Measurements from ENCODE around the gene SPTBN1.

SPTBN1 gene

DNA sequence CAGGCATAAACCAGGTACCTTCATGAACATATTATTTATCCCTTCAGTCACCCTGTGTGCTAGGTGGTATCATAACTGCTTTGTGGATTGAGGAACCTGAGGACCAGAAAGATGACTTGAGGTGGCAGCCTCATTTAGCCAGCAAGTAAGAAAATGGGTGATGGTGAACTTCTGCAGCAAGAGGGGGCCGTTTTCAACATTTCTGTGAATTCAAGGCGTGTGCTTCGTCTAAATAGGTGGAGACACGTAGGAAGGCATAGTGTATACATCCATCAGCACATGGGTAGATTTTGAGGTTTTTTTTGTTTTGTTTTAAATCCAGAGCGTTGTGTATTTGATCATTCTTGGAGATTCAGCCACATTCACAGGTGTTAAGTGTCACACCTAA is 118.7 kb downstream of the SPTBN1 start:
- no peak for DNase-seq (ENCODE audit: low spot score)

DNA sequence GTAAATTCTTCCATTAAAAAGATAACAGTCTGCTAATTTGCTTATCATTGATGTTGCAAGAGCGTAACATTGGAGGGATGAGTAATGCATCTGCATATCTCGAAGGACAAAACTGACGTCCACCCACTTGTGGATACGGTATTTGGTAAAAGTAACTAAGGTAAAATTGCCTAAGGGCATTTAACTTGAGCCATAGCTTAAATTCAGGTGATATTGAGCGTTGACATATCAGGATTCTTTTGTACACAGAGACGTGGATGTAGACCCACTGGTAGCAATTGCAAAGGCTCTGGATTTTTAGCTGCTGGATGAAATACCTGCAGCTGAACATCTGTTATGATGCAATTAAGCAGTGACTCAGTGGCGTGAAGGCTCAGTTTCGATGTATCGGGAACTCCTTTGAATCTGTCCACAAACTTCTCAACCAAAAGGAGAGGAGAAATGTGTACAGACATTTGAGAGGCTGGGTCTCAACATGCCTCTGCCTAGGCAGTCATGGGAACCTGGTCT is 119.3 kb downstream of the SPTBN1 start:
- DNase-seq (ENCODE audit: low spot score) = no peak

DNA sequence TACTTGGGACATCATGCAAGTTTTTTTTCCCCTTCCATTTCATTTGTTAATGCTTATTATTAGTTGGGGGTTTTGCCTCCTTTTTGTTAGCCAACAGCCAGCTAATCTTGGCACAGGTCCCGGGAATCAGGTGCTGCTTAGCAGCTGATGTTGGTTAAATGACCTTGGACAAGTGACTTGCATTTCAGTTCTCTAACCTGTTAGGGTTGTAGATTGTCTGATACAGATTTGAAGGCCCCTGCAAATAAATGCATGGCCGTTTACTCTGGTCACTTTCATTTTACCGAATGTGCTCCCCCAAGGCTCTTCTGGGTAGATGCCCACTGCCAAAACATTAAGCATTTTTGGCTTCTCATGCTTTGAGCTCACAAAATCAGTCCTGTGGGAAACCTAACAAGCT is 120.9 kb downstream of the SPTBN1 start:
- peak; percentile 49 for DNase-seq (ENCODE audit: low spot score)

DNA sequence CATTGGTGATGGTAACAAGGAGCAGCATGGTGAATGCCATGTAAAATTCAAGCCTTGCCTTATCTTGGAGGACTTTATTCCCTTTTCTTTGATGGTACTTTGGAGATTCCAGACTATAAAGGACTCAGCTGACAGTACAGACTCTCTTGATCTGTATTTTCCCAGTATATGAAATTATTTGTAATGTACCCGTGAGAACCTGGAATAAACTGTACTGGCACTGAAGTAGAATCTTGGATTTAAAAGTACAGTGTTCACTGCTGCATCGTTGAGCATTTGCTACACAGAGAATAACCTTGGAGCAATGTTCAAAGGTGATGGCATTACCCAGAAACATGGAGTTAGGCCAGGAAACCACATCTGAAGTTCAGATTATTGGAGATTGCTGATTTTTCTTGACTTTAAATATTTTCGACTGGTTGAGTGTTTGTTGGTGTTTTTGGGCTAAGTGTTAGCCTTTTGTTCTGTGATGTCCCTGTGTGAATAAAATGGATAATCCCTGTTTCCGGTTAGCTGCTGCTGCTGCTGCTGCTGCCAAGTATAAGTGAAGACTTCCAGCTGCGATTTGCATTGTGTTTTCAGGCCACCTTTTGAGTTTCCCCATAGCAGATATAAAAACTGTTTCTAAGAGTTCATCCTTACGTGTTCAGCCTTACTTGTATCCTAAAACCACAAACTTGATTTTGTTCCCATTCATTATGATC is 122.0 kb downstream of the SPTBN1 start:
- no peak for DNase-seq (ENCODE audit: low spot score)

DNA sequence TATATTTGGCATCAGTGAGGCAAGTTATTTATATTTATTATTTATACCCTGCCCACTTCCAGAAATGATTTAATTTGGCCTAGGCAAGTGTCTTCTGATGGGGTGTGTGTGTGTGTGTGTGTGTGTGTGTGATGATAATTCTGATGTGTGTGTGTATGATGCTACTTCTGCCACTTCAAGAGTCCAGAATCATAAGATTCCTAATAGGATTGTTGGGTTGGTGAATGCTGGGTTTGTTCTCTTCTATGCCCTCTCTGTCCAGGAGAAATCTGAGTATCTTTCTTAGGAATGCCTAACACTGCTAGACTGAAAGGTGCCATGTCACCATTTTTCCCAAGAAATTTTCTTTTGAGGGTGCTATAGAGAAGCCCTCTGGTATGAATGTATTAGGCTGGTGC is 122.5 kb downstream of the SPTBN1 start:
- DNase-seq (ENCODE audit: low spot score) = no peak

DNA sequence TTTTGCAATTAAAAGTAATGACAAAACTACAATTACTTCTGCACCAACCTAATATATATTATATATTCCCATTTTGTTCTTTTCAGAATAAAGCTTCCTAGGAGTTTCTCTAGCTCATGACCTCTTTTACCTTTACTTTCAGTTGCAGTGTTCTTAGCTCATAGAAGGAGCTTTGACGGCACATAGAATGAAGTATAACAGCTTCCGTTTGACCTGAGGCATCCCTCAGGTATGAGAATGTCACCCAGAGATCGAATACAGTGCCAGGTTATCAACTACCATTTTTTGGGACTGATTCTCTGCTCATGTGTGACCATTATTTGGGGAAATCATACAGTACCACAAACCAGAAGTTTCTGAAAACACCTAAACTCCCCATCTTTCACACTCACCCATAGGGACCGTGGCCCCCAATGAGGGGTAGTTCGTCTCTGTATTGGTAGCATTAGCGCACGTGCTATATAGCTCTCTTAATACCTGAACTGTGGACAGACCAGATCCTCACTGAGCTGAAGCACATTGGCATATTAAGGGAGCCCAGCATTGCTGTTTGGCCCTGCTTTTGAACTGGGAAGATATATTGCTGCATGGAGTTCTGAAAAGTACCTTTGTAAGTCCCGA is 123.0 kb downstream of the SPTBN1 start:
- DNase-seq (ENCODE audit: low spot score) = no peak

DNA sequence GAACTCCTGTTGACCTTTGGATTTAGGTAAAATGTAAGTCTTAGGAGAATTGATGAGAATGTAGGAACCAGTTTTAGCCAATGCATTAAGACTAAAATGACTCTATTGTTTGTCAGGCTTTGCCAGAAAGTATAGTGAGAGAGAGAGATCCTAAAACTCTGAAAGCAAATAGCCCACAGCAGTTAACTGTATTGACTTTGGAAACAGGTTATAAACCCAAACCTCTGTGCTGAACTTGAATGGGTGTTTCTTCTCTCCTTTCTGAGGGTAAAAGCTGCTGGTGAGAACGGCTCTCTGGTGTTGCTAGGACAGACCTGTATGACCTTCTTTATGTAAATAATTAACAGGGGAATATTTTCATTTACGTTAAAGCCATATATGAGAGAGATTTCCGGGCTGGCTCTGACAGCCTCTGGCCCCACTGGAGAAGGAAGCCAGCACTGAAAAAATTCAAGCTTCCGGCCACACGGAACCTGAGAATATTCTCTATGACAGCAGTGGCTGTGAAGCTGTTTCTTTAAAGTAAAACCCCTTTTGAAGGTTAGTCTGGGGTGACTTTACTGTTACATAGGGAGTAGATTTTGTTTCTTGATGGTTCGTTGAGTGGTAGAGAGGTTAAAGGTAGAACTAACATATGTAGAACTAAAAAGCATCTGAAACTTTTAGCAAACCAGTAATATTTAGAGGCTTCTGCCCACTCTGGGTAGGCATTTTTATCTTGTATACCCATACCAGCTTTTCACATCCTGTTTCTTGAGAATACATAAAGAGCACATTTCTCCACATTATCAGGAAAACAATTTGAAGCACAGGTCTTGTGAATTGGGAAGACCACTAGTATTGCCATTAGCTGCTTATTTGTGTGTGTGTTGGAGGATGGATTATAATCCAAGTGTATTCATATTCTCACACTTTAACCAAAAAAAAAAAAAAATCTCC is 123.8 kb downstream of the SPTBN1 start:
- no peak for DNase-seq (ENCODE audit: low spot score)

DNA sequence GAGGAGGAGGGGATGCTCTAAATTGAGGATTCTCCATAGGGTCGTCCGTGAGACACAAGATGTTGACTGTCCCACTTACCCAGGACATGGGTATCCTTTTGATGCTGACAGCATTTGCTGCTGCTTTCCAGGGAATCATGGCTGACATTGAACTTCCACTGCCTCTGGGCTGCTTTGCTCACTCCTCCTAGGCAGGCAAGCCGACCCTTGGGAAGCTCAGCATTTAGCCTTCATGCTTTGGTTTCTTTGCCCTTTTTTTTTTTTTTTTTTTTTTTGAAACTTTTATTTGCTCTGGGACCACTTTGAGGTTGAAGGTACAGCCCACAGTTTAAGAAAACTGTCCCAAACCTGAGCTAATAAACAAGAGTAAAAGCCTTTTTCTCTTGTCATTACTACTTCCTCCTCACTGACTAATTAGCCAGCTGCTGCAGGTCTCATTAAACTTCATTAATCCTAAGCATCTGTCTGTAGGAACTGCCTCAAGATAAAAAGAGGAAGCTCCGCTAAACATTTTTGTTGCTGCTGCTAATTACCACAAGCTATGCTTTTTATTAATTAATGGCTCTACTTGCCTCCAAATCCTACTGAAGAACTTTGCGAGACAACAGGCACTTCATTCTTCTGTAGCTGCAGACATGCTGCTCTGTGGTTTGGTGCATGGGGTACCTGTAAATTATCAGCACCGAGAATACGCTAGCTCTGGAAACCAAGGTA is 125.4 kb downstream of the SPTBN1 start:
- DNase-seq (ENCODE audit: low spot score) = no peak

DNA sequence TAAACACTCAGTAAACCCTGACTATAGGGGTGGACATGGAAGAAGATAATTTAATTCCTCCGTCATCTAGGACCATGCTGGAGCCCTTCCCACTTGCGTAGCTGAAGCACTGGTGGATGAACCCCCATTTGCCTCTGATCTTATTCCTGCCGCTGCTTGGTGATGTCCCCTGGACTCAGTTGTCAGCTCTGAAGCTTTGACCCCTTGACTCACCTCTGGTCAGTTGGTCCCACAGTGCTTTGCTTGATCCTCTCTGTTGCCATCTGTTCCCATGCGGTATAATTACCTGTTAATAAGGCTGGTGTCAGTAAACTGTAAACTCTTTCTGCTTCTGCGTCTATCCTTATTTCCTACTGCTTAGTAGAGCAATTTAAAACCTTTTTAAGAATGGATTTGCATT is 126.9 kb downstream of the SPTBN1 start:
- DNase-seq (ENCODE audit: low spot score) = no peak

DNA sequence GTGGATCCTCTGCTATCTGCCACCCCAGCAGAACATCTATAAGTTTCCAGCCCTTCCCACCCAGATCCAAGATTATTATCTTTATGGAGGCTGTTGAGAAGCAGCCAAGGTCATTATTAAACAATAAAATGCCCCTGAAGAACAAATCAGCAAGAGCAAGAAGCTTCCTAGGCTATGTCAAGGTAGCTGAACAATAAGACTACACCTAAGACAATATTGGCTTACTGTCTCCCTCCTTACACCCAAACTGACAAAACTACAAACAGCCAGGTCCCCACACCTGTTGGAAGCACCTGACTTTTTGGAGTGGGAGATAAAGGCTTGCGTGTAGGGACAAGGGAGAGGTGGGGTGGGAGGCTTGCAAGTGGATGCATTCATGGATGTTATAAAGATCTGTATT is 128.5 kb downstream of the SPTBN1 start:
- DNase-seq (ENCODE audit: low spot score) = no peak

DNA sequence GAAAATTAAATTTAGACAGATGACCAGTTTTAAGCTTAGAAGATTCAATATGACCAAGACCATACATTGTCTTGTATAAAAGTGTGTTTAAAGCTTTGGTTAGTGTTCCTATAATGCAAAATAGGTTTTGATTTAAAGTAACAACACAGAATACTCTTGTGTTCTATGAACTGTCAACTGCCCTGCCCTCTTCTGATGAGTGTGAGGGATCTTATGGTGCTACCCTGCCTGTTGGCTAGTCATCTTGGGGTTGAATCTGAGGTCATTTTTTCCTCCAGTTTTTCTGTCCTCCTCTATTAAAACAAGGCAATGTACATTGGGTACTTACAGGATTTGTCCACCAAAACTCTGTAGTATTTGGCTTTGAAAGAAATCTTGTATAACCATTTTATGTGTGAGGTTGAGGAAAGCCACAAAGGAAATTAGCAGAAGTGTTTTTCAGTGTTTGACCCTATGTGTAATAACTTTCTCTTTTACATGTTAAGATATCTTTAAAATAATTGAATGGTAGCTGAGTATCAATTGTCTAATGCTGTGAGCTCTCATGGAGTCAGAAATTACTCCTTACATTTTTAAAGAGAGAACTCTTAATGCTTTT is 129.1 kb downstream of the SPTBN1 start:
- no peak for DNase-seq (ENCODE audit: low spot score)

DNA sequence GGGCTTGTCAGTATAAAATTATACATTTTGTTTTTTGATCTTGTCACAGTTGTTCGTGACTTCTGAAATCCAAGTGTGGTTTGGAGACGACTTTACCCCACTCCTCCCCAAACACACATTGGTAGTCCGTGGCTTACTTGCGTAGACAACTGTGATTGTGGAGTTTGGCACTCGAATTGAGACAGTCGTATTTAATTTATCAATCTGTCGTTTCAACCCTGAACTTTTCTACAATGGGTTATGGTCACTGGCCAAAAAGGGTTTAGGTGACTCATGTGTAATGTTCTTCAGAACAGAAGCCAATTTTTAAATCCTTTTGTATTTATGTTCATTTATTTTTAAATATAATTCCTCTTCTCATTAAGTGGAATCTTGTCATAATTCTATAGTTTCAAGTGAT is 129.9 kb downstream of the SPTBN1 start:
- DNase-seq (ENCODE audit: low spot score) = no peak

DNA sequence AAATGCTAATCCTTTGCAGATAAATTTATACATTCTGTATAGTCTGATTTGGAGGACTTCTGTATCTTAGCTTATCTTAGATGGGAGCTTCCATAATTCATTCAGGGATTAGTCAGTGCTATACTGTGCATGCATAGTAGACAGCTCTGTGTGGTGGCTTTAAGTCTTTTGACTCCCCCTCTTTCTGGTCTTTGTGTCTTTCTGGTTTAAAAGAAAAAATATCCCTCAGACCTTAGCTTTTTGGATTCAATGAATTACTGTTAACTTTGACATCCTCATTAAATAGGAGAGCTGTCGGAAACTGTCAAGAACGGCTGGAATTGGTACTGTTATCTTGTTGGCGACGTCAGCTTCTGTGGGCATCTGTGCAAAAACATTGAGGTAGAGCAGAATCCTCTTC is 130.4 kb downstream of the SPTBN1 start:
- no peak for DNase-seq (ENCODE audit: low spot score)

DNA sequence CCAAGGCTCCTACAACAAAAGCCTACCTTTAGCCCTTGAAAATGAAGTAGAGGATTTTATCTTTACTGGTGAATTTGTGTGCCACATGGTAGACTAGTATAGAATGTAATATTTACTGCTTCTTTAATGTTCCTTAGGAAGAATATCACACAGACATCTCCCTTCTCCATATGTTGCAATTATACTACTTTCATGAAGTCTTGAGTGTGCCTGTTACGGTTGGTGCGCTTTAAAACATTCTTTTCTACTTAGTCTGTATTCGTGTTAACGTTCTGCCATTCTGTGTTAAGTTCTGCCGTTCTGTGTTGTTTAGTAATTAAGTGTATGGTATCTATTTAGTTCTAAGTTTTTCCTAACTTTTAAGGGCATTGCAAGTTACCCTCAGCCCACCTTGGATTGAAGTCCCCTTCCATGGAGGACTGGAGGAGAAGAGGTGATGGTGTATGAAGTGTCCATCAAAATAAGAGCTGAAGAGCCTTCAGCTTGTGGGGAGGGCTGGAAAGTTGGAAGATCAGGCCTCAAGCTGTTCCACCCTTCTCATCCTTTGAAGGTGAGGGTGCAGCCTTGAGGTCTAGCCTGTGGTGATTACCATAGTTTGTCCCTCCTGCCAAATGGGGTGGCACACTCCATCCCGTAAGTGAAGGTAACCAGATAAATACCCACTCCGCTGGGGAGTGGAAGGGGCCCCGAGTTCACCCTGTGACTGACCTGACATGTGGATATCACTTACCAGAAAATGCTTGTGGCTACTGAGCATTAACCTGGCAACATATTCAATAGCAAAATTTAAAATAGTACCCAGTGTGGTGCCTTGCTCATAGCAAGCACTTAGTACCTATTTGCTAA is 131.3 kb downstream of the SPTBN1 start:
- no peak for DNase-seq (ENCODE audit: low spot score)

DNA sequence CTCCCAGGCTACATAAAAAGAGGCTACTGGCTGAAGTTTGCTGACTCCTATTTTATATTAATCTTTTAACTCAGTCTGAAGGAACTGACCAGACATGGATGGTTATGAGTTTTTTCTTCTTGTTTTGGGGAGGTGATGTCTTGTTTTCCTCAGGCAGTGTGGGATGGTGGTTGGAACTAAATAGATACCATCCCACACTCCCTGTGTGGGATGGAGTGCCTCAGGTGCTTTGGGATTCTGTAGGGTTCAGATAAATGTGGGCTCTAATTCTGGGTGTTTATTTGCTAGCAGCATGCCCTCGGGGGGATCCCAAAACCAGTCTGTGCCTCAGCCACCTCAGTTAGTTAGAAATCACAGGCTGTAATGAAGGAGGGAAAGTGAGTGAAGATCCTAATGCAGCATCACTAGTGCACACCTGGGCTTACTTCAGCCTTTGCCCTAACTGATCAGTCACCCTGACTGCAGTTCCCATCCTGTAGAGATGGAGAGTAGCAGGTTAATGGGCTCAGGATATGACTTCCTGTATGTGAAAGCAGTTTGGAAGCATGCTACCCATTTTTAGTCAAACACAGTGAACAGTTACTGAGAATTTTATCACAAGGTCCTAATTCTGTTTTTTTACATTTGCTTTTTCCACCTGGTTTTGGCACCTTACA is 132.2 kb downstream of the SPTBN1 start:
- DNase-seq (ENCODE audit: low spot score) = no peak

DNA sequence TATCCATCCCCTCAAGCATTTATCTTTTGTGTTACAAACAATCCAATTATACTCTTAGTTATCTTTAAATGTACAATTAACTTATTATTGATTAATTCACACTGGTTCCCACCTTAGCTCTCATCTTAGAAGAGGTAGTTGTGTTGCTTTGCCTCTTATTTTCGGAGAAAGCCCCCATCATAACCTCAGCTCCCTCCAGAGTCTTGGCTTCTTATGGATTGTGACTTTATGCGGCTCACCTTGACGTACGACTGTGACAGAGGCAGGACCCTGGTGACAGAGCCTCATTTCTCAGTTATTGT is 132.9 kb downstream of the SPTBN1 start:
- DNase-seq (ENCODE audit: low spot score) = no peak

DNA sequence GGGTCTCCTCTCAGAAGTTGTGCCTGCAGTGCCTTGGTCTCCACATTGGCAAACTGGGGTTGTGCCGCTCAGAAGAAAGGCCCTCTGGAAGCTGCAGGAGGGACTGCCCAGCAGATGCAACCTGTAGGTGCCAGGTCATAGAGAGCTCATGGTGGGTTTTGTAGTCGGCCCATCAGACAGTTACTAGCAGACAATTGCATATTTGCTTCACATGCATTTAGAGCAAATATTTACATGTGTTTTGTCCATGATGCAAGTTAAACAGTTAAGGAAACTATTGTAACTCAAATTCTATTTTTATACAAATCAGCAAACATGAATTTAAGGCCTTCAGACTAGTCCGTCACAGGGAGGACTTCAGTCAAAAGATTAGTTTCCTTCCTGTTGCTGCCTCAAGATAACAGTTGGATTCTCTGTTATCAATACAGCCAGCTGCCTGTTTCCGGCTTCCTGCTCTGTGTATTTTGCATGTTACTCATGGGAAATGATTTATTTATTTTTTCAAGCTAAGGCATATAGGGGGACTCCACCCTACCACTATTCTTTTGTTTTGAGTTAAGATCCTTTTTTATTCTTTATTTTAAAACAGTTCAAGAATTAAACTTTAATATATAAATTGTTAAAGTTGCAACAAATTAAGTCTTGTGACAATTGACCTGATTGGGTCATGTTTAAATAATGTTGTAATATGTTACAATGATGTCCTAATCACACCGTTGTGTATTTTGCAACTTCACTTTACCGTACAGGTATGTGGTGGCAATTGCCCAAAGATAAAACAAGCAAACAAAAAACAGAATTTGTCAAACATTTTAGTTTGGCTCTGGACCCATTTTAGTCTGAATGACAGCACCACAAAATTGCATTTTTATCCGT is 133.5 kb downstream of the SPTBN1 start:
- DNase-seq (ENCODE audit: low spot score) = no peak

DNA sequence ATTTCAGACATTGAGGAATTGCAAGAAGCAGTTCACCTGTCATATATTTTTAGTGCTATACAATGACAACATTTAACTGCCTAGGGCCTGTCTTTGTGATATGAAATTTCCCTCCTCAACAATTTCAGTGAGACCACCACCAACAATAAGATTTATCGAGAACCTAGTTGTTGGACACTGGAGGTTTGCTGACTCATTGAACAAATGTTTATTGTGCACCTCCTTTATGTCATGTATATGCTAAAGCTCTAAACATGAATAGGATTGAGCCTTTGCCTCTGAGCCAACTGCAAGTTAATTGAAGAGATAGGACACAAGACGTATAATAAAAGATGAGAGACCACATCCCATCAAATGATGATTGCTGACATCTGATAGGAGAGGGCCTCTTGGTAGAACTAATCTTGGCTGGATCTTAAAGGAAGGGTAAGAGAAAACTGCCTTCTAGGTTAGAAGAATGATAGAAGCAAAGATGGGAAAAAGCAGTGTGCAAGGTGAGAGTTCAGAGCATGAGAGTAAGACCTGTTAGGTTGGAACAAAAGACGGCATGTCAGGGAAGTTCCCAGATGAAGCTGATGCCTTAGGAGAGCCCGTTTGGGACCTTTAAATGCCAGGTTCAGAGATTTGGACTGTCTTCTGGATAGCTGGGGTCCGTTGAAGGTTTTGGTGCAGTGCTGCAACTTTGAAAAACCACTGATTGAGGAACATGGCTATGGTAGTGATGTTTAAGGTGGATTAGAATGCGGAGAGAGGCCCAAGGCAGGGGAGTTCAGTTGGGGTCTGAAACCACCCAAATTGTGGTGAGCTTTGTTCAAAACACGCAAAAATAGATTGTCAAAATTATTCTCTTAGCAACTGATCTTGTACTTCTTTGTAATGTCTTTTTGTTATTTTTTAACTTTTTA is 134.3 kb downstream of the SPTBN1 start:
- no peak for DNase-seq (ENCODE audit: low spot score)

All from cerebellar cortex (tissue), 1 donor.